Loucy (cell line): Measurements from ENCODE around the gene DLD.

Experiments used
- H2AFZ ChIP-seq: fragments of 200-600 bp; sonication (generic); 2 replicates; pipeline ENCODE4 v1.6.0; 2016; ENCODE audit warnings: antibody characterized with exemption, mild to moderate bottlenecking, low read length, moderate library complexity
- H3F3A ChIP-seq: fragments of 200-600 bp; 2 replicates; pipeline ENCODE4 v1.6.0; 2016; ENCODE audit warnings: antibody characterized with exemption, low read depth, mild to moderate bottlenecking
- H3K27me3 ChIP-seq: fragments of 200-600 bp; sonication (generic); 2 replicates; pipeline ENCODE4 v1.6.1; 2014; ENCODE audit warnings: low read length, mild to moderate bottlenecking; ENCODE audit not compliant: insufficient read depth, poor library complexity, severe bottlenecking
- H3K36me3 ChIP-seq: fragments of 200-600 bp; sonication (generic); 2 replicates; pipeline ENCODE4 v1.6.1; 2016; ENCODE audit warnings: low read length; ENCODE audit not compliant: insufficient read depth
- H3K4me1 ChIP-seq: fragments of 200-600 bp; sonication (generic); 2 replicates; pipeline ENCODE4 v1.5.1; 2014; ENCODE audit warnings: low read length, mild to moderate bottlenecking; ENCODE audit not compliant: insufficient read depth, poor library complexity, severe bottlenecking
- H3K4me2 ChIP-seq: fragments of 200-600 bp; sonication (generic); 2 replicates; pipeline ENCODE4 v1.6.0; 2014; ENCODE audit warnings: antibody characterized with exemption, low read length, low read depth, mild to moderate bottlenecking; ENCODE audit not compliant: poor library complexity, severe bottlenecking
- H3K4me3 ChIP-seq: fragments of 200-600 bp; sonication (generic); 2 replicates; pipeline ENCODE4 v1.5.1; 2014; ENCODE audit warnings: low read length, mild to moderate bottlenecking, mixed read lengths; ENCODE audit not compliant: poor library complexity, severe bottlenecking
- H3K79me2 ChIP-seq: fragments of 200-600 bp; sonication (generic); 2 replicates; pipeline ENCODE4 v1.6.1; 2014; ENCODE audit warnings: low read length; ENCODE audit not compliant: insufficient read depth
- H3K9ac ChIP-seq: fragments of 200-600 bp; sonication (generic); 2 replicates; pipeline ENCODE4 v1.6.0; 2014; ENCODE audit warnings: mild to moderate bottlenecking, low read depth, low read length, moderate library complexity; ENCODE audit not compliant: poor library complexity, severe bottlenecking
- H3K9me2 ChIP-seq: fragments of 200-600 bp; sonication (generic); replicated peaks from 2 replicates; pipeline ENCODE4 v1.6.1; 2016; ENCODE audit warnings: low read depth, low read length, mixed read lengths
- H3K9me3 ChIP-seq: fragments of 200-600 bp; sonication (generic); 2 replicates; pipeline ENCODE4 v1.6.1; 2014; ENCODE audit warnings: mild to moderate bottlenecking, antibody characterized with exemption, low read length, low read depth; ENCODE audit not compliant: insufficient read depth
- H4K20me1 ChIP-seq: fragments of 200-600 bp; sonication (generic); 2 replicates; pipeline ENCODE4 v1.6.0; 2014; ENCODE audit warnings: antibody characterized with exemption, low read length, mild to moderate bottlenecking; ENCODE audit not compliant: insufficient read depth, poor library complexity, severe bottlenecking
- EZH2phosphoT487 ChIP-seq: fragments of 200-600 bp; IDR thresholded peaks from 2 replicates; pipeline ENCODE4 v1.6.1; 2018; ENCODE audit warnings: antibody characterized with exemption, mild to moderate bottlenecking, moderate library complexity, borderline replicate concordance
- TF ChIP-seq, protein P1 (sequence below): fragments of 200-600 bp; sonication (generic); conservative IDR thresholded peaks from 2 replicates; pipeline ENCODE4 v1.5.1; 2014; ENCODE audit warnings: mild to moderate bottlenecking, antibody characterized with exemption, low read length

DLD gene

DNA sequence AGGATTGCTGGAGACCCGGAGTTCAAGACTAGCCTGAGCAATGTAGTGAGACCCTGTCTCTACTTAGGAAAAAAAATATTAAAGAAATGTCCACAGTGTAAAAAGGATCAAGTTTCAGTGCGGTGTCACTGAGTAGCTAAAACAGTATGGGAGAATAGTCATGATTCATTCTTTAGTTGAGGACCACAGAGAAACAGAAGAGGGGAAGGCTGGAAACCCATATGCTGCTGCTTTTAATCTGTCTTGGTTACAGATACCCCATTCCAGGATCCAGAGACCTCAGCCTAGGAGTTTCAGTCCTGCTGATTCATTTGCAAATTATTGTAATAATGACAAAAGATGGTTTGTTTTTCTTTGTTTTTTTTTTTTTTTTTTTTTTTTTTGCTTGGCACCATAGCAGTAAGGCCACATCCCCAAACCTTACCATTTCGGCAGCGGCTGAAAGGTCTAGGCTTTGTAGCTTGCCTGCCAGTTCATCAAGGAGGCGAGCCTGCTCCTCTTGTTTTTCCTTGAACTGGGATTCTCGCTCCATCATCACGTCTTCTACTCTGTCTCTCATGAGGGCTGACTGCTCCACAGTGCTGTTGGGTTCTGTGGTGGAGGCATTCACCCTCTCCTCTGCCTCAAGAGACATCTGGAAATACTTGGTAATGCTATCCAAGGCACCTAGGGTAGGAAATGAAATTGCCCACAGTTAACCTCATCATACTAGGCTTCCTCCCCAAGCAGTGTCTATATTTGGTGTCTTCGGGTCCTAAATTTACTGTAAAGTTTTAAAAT is 44.2 kb downstream of the DLD start:
- no peaks in the 10 kb centered on the region for H3K9me3 ChIP-seq
- H3K36me3 ChIP-seq, result peaks cover 2% of the 10 kb centered on the region; the same call in 1 of the 2 replicates
- H3K9ac ChIP-seq, result no peak overlapping the region
- no peak for TF ChIP-seq EZH2phosphoT487
- TF ChIP-seq, protein P1, sequence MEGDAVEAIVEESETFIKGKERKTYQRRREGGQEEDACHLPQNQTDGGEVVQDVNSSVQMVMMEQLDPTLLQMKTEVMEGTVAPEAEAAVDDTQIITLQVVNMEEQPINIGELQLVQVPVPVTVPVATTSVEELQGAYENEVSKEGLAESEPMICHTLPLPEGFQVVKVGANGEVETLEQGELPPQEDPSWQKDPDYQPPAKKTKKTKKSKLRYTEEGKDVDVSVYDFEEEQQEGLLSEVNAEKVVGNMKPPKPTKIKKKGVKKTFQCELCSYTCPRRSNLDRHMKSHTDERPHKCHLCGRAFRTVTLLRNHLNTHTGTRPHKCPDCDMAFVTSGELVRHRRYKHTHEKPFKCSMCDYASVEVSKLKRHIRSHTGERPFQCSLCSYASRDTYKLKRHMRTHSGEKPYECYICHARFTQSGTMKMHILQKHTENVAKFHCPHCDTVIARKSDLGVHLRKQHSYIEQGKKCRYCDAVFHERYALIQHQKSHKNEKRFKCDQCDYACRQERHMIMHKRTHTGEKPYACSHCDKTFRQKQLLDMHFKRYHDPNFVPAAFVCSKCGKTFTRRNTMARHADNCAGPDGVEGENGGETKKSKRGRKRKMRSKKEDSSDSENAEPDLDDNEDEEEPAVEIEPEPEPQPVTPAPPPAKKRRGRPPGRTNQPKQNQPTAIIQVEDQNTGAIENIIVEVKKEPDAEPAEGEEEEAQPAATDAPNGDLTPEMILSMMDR, result no peak
- no peak overlapping the region for H3K4me3 ChIP-seq
- H3K4me2 ChIP-seq, result no peak overlapping the region
- H2AFZ ChIP-seq, result no peak overlapping the region
- H4K20me1 ChIP-seq, result no peaks in the 10 kb centered on the region
- H3K9me2 ChIP-seq, result no peaks in the 10 kb centered on the region
- H3K27me3 ChIP-seq, result no peaks in the 10 kb centered on the region
- H3K4me1 ChIP-seq, result no peaks in the 10 kb centered on the region
- no peaks in the 10 kb centered on the region for H3F3A ChIP-seq
- no peaks in the 10 kb centered on the region for H3K79me2 ChIP-seq

DNA sequence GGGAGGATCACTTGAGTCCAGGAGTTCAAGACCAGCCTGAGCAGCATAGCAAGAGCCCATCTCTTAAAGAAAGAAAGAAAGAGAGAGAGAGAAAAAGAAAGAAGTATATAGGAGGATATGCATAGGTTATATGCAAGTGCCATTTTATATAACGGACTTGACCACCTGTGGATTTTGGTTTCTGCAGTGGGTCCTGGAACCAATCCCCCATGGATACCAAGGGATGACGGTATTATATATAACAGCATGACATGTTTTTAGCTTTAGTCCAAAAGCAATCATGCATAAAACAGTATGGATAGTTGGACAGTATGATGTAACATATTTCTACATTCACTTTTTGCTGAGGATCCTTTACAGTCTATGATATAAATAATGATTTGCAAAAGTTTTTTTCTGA is 45.3 kb downstream of the DLD start:
- no peak for TF ChIP-seq EZH2phosphoT487
- TF ChIP-seq, protein P1, result no peak
- Histone ChIP-seq H3K4me2 (no peak overlapping the region), H4K20me1 (no peaks in the 10 kb centered on the region), H3K9ac (no peak overlapping the region), H3K27me3 (no peaks in the 10 kb centered on the region), H3K9me3 (no peaks in the 10 kb centered on the region), H3K4me1 (no peaks in the 10 kb centered on the region), H2AFZ (no peak overlapping the region), H3K4me3 (no peak overlapping the region), H3K36me3 (peaks cover 2% of the 10 kb centered on the region; the same call in 1 of the 2 replicates), H3F3A (no peaks in the 10 kb centered on the region), H3K79me2 (no peaks in the 10 kb centered on the region), H3K9me2 (no peaks in the 10 kb centered on the region)

DNA sequence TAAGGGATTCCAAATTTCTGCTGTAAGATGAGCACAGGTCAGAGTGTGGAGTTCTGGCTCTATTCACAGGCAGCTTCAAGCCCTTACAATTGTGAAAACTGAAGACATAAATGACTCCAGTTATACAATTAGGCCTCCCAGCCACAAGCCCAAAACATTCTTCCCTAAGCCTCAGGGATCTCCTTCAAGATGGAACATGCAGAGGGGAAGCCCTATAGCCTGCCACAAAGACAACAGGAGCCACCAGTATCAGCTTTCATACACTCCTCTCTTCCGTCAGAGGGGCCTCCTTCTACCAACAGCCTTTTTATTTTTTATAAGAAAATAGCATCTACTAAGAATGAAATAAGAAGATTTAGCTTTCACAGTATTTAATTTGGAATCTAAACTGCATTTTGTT is 46.5 kb downstream of the DLD start:
- TF ChIP-seq, protein P1, result no peak
- TF ChIP-seq EZH2phosphoT487, result no peak
- Histone ChIP-seq H3K9ac (no peak overlapping the region), H3K36me3 (peaks cover under 1% of the 10 kb centered on the region; the same call in 1 of the 2 replicates), H3K4me1 (no peaks in the 10 kb centered on the region), H3F3A (no peaks in the 10 kb centered on the region), H2AFZ (no peak overlapping the region), H3K4me3 (no peak overlapping the region), H3K79me2 (no peaks in the 10 kb centered on the region), H3K4me2 (no peak overlapping the region), H3K9me3 (no peaks in the 10 kb centered on the region), H3K9me2 (no peaks in the 10 kb centered on the region), H3K27me3 (no peaks in the 10 kb centered on the region), H4K20me1 (no peaks in the 10 kb centered on the region)
